ENCODE data around the gene THEMIS2.

DNA sequence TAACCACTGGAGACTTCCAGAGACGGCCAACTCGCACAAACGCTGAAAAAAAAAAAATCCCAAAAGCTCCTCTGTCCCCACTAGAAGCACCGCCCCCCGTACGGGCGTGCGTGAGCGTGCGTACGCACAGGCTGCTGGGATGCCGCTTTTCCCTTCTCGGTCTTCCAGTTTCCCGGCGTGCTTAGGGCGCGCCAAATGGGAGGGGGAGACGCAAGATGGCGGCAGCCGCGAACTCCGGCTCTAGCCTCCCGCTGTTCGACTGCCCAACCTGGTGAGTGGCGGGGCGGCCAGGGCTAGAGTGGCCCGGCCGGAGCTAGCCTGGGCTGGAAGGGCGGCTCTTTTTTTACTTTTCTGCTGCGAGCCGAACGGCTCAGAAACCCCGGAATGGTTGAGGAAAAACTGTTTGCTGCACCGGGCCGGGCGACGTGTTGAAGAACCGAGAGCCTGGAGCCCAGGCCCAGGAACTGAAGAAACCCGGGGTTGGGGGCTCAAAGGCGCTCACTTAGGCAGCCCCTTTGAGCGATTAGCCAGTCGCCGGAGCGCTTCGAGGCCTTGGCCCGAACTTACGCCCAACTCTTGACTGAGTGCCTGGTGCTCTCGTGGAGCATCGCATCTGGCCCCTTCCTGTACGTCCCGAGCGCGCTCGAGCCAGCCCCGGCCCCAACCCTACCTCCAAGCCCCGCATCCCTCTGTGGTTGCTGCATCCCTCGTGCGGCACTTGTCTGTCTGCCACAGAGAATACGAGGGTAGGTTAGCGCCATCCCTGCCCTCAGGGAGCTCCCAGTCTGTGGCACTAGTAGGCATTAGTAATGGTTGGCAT is 41.5 kb upstream of the THEMIS2 start, which contains the start of gene PPP1R8:
- TF ChIP-seq EZH2 (IDR thresholded peaks at IDR 0.05; ENCODE audit: low read length) = no peak
- TF ChIP-seq, protein P1, sequence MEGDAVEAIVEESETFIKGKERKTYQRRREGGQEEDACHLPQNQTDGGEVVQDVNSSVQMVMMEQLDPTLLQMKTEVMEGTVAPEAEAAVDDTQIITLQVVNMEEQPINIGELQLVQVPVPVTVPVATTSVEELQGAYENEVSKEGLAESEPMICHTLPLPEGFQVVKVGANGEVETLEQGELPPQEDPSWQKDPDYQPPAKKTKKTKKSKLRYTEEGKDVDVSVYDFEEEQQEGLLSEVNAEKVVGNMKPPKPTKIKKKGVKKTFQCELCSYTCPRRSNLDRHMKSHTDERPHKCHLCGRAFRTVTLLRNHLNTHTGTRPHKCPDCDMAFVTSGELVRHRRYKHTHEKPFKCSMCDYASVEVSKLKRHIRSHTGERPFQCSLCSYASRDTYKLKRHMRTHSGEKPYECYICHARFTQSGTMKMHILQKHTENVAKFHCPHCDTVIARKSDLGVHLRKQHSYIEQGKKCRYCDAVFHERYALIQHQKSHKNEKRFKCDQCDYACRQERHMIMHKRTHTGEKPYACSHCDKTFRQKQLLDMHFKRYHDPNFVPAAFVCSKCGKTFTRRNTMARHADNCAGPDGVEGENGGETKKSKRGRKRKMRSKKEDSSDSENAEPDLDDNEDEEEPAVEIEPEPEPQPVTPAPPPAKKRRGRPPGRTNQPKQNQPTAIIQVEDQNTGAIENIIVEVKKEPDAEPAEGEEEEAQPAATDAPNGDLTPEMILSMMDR (optimal IDR thresholded peaks at IDR 0.05 in 1 of 3, IDR thresholded peaks at IDR 0.05 in 1 of 3, conservative IDR thresholded peaks at IDR 0.05 in 1 of 3; ENCODE audit: extremely low read depth in 1 of 3, insufficient read depth in 2 of 3, low read length in 3 of 3) = no peak
